Measurements from ENCODE around the gene VSIR.

- no peak for TF ChIP-seq CTCF (IDR thresholded peaks at IDR 0.05)
- no peak for TF ChIP-seq POLR2A (IDR thresholded peaks at IDR 0.05)
These were observed 36.9 kb upstream of the VSIR start for GRCh38 chr10:71810048-71810750.

All from right lobe of liver (tissue), 4 donors.